Measurements from ENCODE around the gene GOSR2. TPM values are rescaled to one million over a fixed set of nuclear protein-coding genes. Genes with fewer than 3 reads are reported as not detected.

The GOSR2 gene
- total and polyA plus RNA-seq, 2 of the 8 experiments (the other 6 are each of a cell fraction or from before 2014, with no cell fraction given) = 28.2 to 36.2 TPM

GRCh38 chr17:46972346-46972745 is 49.4 kb downstream of the GOSR2 start (continued):
- TF ChIP-seq E2F6 (IDR thresholded peaks at IDR 0.05) (no peak), TAF7 (optimal IDR thresholded peaks at IDR 0.05; ENCODE audit: borderline replicate concordance, low read depth, low read length) (no peak), ZNF274 (IDR thresholded peaks at IDR 0.05; ENCODE audit: borderline replicate concordance, extremely low read depth, low read length) (no peak), HDAC6 (IDR thresholded peaks at IDR 0.05; ENCODE audit: low read depth, low read length) (no peak), CREB1 (IDR thresholded peaks at IDR 0.05) (no peak), MAX (IDR thresholded peaks at IDR 0.05) (no peak)
